Measurements from ENCODE around the gene DNAJC16.

The DNAJC16 gene

DNA sequence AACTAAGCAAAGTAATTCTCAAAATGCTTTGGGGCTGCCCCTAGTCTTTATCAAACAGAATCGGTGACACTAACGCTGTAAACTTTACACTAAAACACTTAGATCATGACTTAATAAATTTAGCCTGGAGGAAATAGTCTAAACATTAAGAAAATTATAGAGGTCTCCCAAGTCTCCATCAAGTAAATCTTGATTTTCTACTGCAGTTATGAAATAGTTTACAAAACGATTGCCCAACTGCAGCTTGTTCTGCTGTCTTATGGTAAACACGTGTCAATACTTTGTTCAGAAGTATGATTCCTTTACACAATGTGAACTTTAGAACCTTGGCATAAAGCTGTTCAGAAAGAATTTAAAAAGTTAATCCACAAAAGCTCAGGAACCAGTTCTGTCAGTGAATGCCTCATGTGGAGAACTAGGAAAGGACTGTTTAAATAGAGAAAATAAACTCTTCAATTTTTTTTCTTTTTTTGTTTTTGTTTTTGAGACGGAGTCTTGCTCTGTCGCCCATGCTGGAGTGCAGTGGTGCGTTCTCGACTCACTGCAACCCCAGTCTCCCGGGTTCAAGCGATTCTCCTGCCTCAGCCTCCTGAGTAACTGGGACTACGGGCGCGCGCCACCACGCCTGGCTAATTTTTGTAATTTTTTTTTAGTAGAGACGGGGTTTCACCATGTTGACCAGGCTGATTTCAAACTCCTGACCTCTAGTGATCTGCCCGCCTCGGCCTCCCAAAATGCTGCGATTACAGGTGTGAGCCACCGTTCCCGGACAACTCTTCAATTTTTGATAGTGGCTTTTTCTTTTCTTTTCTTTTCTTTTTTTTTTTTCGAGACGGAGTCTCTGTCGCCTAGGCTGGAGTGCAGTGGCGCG is 92.2 kb downstream of the DNAJC16 start:
- H3K4me1 ChIP-seq (ENCODE audit: control insufficient read depth, insufficient read depth, low read length), result peaks cover 28% of the 10 kb centered on the region
- peak overlapping the region; percentile 97 for H3K9ac ChIP-seq (ENCODE audit: low read depth, low read length)
- no peaks in the 10 kb centered on the region for H3K36me3 ChIP-seq (ENCODE audit: insufficient read depth, low read length)
- peak overlapping the region; percentile 96 for H3K4me3 ChIP-seq (ENCODE audit: low read length)
- H3K27me3 ChIP-seq (ENCODE audit: control insufficient read depth, insufficient read depth, low read length), result no peaks in the 10 kb centered on the region
- H3K4me2 ChIP-seq (ENCODE audit: low read length), result peak overlapping the region; percentile 85
- no peaks in the 10 kb centered on the region for H3K9me3 ChIP-seq (replicated peaks; ENCODE audit: low read length)

- peak overlapping the region; percentile 52 for H3K4me2 ChIP-seq (ENCODE audit: low read length)
- no peak overlapping the region for H3K9ac ChIP-seq (ENCODE audit: low read depth, low read length)
- H3K36me3 ChIP-seq (ENCODE audit: insufficient read depth, low read length), result no peaks in the 10 kb centered on the region
- no peaks in the 10 kb centered on the region for H3K27me3 ChIP-seq (ENCODE audit: control insufficient read depth, insufficient read depth, low read length)
- no peaks in the 10 kb centered on the region for H3K9me3 ChIP-seq (replicated peaks; ENCODE audit: low read length)
- H3K4me3 ChIP-seq (ENCODE audit: low read length), result peak overlapping the region; percentile 34
- peaks cover 31% of the 10 kb centered on the region for H3K4me1 ChIP-seq (ENCODE audit: control insufficient read depth, insufficient read depth, low read length)
Measured at GRCh38 chr1:15620155-15620545, 93.5 kb downstream of the DNAJC16 start.

DNA sequence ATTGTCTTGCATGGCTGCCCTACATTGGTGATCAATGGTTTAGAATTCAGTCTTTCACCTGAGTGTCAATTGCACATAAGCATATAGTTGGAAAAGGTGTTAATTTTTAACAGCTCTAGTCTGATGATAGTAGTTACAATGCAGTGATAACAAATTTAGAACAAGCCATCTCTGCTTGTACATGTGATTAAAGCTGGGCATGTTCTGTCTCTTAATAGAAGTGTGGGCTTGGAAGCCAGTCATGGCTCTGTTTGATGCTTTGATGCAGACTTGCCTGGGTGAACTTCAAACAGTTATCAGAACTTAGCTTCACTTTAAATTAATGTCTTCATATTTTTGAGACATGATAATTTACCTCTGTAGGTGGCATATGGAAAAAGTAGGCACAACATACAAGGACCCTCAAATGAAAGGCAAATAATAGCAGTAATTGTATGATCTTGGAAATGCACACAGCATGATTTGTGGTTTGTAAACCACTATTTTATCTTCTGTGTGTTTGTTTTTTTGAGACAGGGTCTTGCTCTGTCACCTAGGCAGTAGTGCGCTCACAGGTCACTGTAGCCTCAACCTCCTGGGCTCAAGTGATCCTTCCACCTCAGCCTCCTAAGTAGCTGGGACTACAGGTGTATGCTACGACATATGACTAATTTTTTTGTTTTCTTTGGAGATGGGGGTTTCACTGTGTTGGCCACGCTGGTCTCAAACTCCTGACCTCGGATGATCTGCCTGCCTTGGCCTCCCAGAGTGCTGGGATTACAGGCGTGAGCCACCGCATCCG is 94.4 kb downstream of the DNAJC16 start:
- Histone ChIP-seq H3K9ac (ENCODE audit: low read depth, low read length) (no peak overlapping the region), H3K27me3 (ENCODE audit: control insufficient read depth, insufficient read depth, low read length) (no peaks in the 10 kb centered on the region), H3K4me3 (ENCODE audit: low read length) (no peak overlapping the region), H3K4me1 (ENCODE audit: control insufficient read depth, insufficient read depth, low read length) (peaks cover 31% of the 10 kb centered on the region), H3K36me3 (ENCODE audit: insufficient read depth, low read length) (peaks cover under 1% of the 10 kb centered on the region), H3K9me3 (replicated peaks; ENCODE audit: low read length) (no peaks in the 10 kb centered on the region), H3K4me2 (ENCODE audit: low read length) (peak overlapping the region; percentile 52)

GRCh38 chr1:15621975-15622374 is 95.3 kb downstream of the DNAJC16 start:
- H3K4me2 ChIP-seq (ENCODE audit: low read length), result no peak overlapping the region
- H3K4me1 ChIP-seq (ENCODE audit: control insufficient read depth, insufficient read depth, low read length), result peaks cover 24% of the 10 kb centered on the region

GRCh38 chr1:15622712-15623373 is 96.2 kb downstream of the DNAJC16 start:
- Histone ChIP-seq H3K9ac (ENCODE audit: low read depth, low read length) (no peak overlapping the region), H3K4me3 (ENCODE audit: low read length) (no peak overlapping the region), H3K4me1 (ENCODE audit: control insufficient read depth, insufficient read depth, low read length) (peaks cover 24% of the 10 kb centered on the region)

More at GRCh38 chr1:15621975-15622374, 95.3 kb downstream of the DNAJC16 start:
- Histone ChIP-seq H3K4me3 (ENCODE audit: low read length) (no peak overlapping the region), H3K9ac (ENCODE audit: low read depth, low read length) (no peak overlapping the region), H3K9me3 (replicated peaks; ENCODE audit: low read length) (no peaks in the 10 kb centered on the region), H3K36me3 (ENCODE audit: insufficient read depth, low read length) (peaks cover 9% of the 10 kb centered on the region), H3K27me3 (ENCODE audit: control insufficient read depth, insufficient read depth, low read length) (no peaks in the 10 kb centered on the region)

GRCh38 chr1:15623435-15623834 is 96.8 kb downstream of the DNAJC16 start:
- Histone ChIP-seq H3K9me3 (replicated peaks; ENCODE audit: low read length) (no peaks in the 10 kb centered on the region), H3K9ac (ENCODE audit: low read depth, low read length) (no peak overlapping the region), H3K36me3 (ENCODE audit: insufficient read depth, low read length) (peaks cover 22% of the 10 kb centered on the region), H3K4me2 (ENCODE audit: low read length) (no peak overlapping the region), H3K4me3 (ENCODE audit: low read length) (no peak overlapping the region), H3K4me1 (ENCODE audit: control insufficient read depth, insufficient read depth, low read length) (peaks cover 24% of the 10 kb centered on the region), H3K27me3 (ENCODE audit: control insufficient read depth, insufficient read depth, low read length) (no peaks in the 10 kb centered on the region)

More at GRCh38 chr1:15622712-15623373, 96.2 kb downstream of the DNAJC16 start:
- Histone ChIP-seq H3K9me3 (replicated peaks; ENCODE audit: low read length) (no peaks in the 10 kb centered on the region), H3K4me2 (ENCODE audit: low read length) (no peak overlapping the region), H3K27me3 (ENCODE audit: control insufficient read depth, insufficient read depth, low read length) (no peaks in the 10 kb centered on the region), H3K36me3 (ENCODE audit: insufficient read depth, low read length) (peaks cover 16% of the 10 kb centered on the region)

DNA sequence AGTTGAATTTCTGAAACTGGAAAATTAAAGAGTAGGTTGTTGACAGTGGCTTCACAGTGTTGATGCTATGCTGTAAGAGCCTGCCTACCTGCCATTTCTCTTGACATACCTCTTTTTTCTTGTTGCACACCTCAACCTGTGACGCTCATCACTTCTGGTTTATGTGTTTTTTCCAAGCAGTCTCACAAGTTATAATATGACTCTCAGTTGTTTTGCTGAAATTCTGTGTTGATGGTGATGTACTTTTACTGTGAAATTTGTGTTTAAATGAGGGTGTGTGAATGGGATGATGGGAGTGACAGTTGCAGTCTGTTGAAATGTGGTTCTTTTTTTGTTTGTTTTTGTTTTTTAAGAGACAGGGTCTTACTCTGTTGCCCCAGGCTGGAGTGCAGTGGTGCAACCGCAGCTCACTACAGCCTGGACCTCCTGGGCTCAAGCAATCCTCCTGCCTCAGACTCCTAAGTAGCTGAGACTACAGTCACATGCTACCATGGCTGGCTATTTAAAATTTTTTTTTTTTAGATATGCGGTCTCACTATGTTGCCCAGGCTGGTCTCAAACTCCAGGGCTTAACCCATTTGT is 97.6 kb downstream of the DNAJC16 start:
- no peaks in the 10 kb centered on the region for H3K9me3 ChIP-seq (replicated peaks; ENCODE audit: low read length)
- no peak overlapping the region for H3K4me2 ChIP-seq (ENCODE audit: low read length)
- no peak overlapping the region for H3K9ac ChIP-seq (ENCODE audit: low read depth, low read length)
- H3K27me3 ChIP-seq (ENCODE audit: control insufficient read depth, insufficient read depth, low read length), result no peaks in the 10 kb centered on the region
- peaks cover 21% of the 10 kb centered on the region for H3K4me1 ChIP-seq (ENCODE audit: control insufficient read depth, insufficient read depth, low read length)
- peaks cover 28% of the 10 kb centered on the region for H3K36me3 ChIP-seq (ENCODE audit: insufficient read depth, low read length)
- no peak overlapping the region for H3K4me3 ChIP-seq (ENCODE audit: low read length)

DNA sequence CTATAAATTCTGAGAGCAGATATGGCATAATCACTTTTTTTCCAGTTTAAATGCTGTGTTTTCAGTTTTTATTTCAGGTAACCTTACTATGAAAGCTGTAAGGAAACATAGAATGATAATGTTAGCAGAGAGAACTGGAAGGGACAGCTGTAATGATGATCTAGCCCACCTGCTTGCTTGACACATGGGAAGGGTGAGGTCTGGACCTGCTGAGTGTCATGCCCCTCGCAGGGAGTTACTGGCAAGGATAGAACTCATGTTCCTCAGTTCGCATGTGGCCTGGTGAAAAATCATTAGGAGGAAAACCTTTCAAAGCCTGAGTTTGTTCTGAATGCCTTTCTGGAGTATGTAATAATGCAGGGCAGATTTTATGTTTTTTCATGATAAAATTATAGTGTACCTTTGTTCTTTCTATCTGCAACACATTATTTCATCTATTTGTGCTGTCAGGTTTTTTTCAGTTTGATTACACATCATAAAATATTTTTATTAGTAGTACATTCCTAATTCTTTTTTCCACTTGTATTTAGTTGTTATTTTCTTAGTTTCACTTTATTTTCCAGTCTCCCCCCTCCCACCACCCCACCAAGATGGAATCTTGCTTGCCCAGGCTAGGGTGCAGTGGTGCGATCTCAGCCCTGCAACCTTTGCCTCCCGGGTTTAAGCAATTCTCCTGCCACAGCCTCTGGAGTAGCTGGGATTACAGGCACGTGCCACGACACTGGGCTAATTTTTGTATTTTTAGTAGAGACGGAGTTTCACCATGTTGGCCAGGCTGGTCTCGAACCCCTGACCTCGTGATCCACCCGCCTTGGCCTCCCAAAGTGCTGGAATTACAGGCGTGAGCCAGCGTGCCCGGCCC is 98.6 kb downstream of the DNAJC16 start:
- H3K4me3 ChIP-seq (ENCODE audit: low read length), result no peak overlapping the region
- peaks cover 13% of the 10 kb centered on the region for H3K4me1 ChIP-seq (ENCODE audit: control insufficient read depth, insufficient read depth, low read length)
- peaks cover 33% of the 10 kb centered on the region for H3K36me3 ChIP-seq (ENCODE audit: insufficient read depth, low read length)
- H3K9ac ChIP-seq (ENCODE audit: low read depth, low read length), result no peak overlapping the region
- no peaks in the 10 kb centered on the region for H3K9me3 ChIP-seq (replicated peaks; ENCODE audit: low read length)
- H3K27me3 ChIP-seq (ENCODE audit: control insufficient read depth, insufficient read depth, low read length), result no peaks in the 10 kb centered on the region
- H3K4me2 ChIP-seq (ENCODE audit: low read length), result no peak overlapping the region

Measured in skeletal muscle satellite cell (primary cell).